ENCODE measurements around the gene PPP1R36. TPM values are rescaled to one million over a fixed set of nuclear protein-coding genes. Genes with fewer than 3 reads are reported as not detected.

Gene PPP1R36
- total RNA-seq, 3 donors from 2014 or later, result 1.8 to 10.4 (median 7.6) TPM

DNA sequence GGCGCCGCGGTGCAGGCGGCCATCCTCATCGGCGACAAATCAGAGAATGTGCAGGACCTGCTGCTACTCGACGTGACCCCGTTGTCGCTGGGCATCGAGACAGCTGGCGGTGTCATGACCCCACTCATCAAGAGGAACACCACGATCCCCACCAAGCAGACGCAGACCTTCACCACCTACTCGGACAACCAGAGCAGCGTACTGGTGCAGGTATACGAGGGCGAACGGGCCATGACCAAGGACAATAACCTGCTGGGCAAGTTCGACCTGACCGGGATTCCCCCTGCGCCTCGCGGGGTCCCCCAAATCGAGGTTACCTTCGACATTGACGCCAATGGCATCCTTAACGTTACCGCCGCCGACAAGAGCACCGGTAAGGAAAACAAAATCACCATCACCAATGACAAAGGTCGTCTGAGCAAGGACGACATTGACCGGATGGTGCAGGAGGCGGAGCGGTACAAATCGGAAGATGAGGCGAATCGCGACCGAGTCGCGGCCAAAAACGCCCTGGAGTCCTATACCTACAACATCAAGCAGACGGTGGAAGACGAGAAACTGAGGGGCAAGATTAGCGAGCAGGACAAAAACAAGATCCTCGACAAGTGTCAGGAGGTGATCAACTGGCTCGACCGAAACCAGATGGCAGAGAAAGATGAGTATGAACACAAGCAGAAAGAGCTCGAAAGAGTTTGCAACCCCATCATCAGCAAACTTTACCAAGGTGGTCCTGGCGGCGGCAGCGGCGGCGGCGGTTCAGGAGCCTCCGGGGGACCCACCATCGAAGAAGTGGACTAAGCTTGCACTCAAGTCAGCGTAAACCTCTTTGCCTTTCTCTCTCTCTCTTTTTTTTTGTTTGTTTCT is 7.6 kb upstream of the PPP1R36 start:
- Histone ChIP-seq H3K9me3 (peaks cover 3% of the 10 kb centered on the region), H3K4me3 (no peak overlapping the region), H3K4me1 (ENCODE audit: low read depth) (no peaks in the 10 kb centered on the region), H3K36me3 (ENCODE audit: low read depth) (peaks cover 3% of the 10 kb centered on the region)
- peak in 2 of 3 donors; percentile 30 to 41 for DNase-seq
- intact Hi-C loops (cut with DNase I, micrococcal nuclease), result loop anchor here (5.0 to 10.0 kb wide), 2 partner anchors 93 to 95 kb away; no protein-coding TSS in a partner anchor
- TF ChIP-seq, protein P1, sequence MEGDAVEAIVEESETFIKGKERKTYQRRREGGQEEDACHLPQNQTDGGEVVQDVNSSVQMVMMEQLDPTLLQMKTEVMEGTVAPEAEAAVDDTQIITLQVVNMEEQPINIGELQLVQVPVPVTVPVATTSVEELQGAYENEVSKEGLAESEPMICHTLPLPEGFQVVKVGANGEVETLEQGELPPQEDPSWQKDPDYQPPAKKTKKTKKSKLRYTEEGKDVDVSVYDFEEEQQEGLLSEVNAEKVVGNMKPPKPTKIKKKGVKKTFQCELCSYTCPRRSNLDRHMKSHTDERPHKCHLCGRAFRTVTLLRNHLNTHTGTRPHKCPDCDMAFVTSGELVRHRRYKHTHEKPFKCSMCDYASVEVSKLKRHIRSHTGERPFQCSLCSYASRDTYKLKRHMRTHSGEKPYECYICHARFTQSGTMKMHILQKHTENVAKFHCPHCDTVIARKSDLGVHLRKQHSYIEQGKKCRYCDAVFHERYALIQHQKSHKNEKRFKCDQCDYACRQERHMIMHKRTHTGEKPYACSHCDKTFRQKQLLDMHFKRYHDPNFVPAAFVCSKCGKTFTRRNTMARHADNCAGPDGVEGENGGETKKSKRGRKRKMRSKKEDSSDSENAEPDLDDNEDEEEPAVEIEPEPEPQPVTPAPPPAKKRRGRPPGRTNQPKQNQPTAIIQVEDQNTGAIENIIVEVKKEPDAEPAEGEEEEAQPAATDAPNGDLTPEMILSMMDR (IDR thresholded peaks at IDR 0.05), result no peak
- ATAC-seq, result no peak

DNA sequence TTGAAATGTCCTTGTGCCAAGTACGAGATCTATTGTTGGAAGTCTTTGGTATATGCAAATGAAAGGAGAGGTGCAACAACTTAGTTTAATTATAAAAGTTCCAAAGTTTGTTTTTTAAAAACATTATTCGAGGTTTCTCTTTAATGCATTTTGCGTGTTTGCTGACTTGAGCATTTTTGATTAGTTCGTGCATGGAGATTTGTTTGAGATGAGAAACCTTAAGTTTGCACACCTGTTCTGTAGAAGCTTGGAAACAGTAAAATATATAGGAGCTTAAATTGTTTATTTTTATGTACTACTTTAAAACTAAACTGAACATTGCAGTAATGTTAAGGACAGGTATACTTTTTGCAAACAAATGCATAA is 6.9 kb upstream of the PPP1R36 start:
- TF ChIP-seq, protein P1 (IDR thresholded peaks at IDR 0.05), result no peak
- intact Hi-C loops (cut with DNase I, micrococcal nuclease), result loop anchor here (5.0 to 10.0 kb wide), 2 partner anchors 92 to 94 kb away; no protein-coding TSS in a partner anchor
- H3K4me3 ChIP-seq, result no peak overlapping the region
- ATAC-seq (no peak), DNase-seq (no peak)
- peaks cover 3% of the 10 kb centered on the region for H3K36me3 ChIP-seq (ENCODE audit: low read depth)
- H3K4me1 ChIP-seq (ENCODE audit: low read depth), result no peaks in the 10 kb centered on the region
- peaks cover 3% of the 10 kb centered on the region for H3K9me3 ChIP-seq

DNA sequence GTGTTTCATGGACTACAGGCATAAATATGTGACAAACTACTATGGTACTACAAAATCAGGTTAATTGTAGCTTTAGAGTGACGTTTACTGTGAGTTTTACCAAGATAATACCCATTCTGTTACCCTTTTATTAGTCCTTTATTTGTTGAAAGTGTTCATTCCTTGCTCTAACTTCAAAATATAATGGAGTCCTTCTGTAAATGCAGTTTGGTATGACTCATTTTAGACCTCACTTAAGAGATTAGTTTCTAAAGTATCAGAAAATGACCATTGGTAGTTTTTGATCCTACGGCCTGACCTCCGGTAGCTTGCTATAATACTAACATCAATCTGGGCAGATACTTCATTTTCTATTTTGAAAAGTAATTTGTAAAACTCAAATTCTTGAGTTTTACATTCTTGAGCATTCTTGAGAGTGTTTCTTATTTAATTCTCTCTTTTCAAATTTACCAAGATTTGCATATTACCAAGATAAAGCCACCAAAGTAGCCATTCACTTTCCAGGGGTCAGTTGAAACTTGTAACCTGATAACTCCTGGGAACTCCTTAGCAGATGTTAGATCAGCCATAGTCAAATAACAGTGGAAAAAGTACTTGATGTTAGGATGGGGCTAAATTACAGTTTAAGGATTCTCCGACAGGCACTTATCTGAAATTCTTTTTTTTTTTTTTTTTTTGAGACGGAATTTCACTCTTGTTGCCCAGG is 5.0 kb upstream of the PPP1R36 start:
- Histone ChIP-seq H3K4me3 (no peak overlapping the region), H3K4me1 (ENCODE audit: low read depth) (peaks cover 9% of the 10 kb centered on the region), H3K9me3 (peaks cover 3% of the 10 kb centered on the region), H3K36me3 (ENCODE audit: low read depth) (peaks cover 3% of the 10 kb centered on the region)
- ATAC-seq (no peak), DNase-seq (no peak)
- intact Hi-C loops (cut with DNase I, micrococcal nuclease), result loop anchor here (5.0 to 10.0 kb wide), 2 partner anchors 90 to 93 kb away; no protein-coding TSS in a partner anchor
- TF ChIP-seq, protein P1 (IDR thresholded peaks at IDR 0.05), result no peak

DNA sequence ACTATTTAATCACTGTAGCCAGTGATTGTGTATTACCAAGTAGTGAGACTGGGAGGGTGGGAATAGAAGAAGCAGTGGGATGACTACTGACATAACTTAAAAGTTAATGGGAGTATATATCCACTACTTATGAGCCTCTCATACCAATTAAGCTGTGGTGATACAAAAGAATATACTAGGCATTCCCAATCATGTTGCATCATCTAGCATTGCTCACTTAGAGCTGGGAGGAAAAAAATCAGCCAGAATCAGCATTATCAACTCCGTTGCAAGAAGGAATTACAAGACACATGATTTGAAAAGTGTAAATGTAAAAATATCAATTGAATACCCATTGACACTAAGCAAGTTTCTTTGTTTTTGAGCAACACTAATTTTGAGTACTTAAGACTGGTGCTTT is 745 bp upstream of the PPP1R36 start:
- H3K4me3 ChIP-seq, result no peak overlapping the region
- TF ChIP-seq, protein P1 (IDR thresholded peaks at IDR 0.05), result no peak
- peaks cover 10% of the 10 kb centered on the region for H3K4me1 ChIP-seq (ENCODE audit: low read depth)
- DNase-seq, result no peak
- no peaks in the 10 kb centered on the region for H3K9me3 ChIP-seq
- intact Hi-C loops (cut with DNase I, micrococcal nuclease), result loop anchor here in 1 of 2 donors (10.0 kb wide), 1 partner anchor 86 kb away; no protein-coding TSS in a partner anchor
- no peak for ATAC-seq
- H3K36me3 ChIP-seq (ENCODE audit: low read depth), result no peaks in the 10 kb centered on the region

DNA sequence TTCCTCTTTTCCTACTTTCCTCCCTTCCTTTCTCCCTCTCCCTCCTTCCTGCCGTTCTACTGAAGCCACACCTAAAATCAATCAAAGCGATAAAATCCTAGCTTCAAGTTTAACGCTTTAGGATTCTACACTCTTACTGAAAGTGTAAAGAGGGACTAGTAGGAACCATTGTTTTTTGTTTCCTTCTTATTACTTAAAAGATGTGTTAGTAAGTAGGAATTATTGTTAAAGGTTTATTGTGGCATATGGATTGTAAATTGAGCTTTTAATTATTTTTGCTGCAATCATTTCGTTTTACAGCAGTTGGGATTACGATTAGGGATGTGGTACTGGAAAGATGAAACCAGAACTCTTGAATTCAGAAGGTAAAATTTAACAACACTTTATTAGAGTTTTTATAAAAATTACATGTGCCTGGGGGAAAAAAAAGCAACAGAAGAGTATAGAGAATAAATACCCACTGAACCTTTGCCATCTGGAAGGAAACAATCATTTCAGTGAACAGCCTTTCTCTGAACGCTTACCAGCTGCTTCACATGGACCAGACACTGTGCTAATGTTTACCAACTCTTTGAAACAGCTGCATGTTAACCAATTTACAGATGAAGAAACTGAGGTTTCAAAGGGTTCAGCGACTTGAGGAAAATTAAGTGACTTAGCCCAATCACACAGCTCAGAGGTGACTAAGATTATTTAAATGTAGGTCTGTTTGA is 1.0 kb downstream of the PPP1R36 start:
- DNase-seq (no peak), ATAC-seq (peak; percentile 12)
- Histone ChIP-seq H3K9me3 (no peaks in the 10 kb centered on the region), H3K4me3 (no peak overlapping the region), H3K4me1 (ENCODE audit: low read depth) (peaks cover 15% of the 10 kb centered on the region), H3K36me3 (ENCODE audit: low read depth) (no peaks in the 10 kb centered on the region)
- TF ChIP-seq, protein P1 (IDR thresholded peaks at IDR 0.05), result no peak
- intact Hi-C loops (cut with DNase I, micrococcal nuclease), result no loop called here
